NCI-H82 (cell line): Measurements from ENCODE around the gene MFSD6.
"Not testable (repeated sequence)": the region's sequence is repeated elsewhere in the genome, so short reads cannot be mapped to it uniquely, and the experiment has no call there.

ENCODE experiments used
- DNase-seq: peaks from one replicate; lab custom pipeline; 2025; lab: John Stamatoyannopoulos, UW

Gene MFSD6

DNA sequence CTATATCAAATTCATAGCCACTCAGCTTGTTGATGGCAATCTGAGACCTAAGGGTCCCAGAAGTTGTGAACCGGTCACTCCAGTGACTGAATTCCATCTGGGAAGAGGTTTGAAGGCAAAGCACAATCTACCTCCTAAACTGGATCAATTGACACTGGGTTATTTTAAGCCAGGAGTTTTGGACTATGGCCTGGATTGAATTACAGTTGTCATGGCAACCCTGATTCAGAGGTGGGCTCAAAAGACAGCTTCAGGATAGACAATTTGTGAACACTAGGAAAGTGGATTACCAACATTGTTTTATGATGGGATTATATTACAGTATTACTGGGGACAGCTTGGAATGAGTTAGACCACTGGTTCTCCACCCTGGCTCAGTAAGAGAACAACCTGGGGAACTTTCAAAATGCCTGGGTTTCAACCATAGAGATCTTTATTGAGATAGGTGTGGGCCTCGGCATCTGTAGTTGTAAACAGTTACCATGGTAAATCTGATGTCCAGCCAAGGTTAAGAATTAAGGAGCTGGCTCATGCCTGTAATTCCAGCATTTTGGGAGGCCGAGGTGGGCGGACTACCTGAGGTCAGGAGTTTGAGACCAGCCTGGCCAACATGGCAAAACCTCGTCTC, 58.8 kb downstream of the MFSD6 start:
- DNase-seq = peak; percentile 90

DNA sequence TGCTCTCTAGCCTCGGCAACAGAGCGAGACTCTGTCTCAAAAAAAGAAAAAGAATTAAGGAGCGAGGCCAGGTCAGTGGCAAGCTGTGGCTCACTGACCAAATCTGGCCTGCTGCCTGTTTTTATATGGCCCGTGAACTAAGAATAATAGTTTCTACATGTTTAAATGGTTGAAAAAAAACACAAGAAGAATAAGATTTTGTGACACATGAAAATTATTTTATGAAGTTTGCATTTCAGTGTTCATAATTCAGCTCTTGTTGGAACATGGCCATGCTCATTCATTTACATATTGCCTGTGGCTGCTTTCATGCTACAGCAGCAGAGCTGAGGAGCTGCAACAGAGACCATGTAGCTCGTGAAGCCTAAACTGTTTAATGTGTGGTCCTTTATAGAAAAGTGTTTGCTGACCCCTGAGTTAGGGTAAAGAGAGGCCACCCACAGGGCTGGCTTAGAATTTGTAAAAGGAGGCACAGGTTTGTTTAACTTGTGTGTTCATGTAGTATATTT, 59.5 kb downstream of the MFSD6 start:
- DNase-seq = peak; percentile 26

DNA sequence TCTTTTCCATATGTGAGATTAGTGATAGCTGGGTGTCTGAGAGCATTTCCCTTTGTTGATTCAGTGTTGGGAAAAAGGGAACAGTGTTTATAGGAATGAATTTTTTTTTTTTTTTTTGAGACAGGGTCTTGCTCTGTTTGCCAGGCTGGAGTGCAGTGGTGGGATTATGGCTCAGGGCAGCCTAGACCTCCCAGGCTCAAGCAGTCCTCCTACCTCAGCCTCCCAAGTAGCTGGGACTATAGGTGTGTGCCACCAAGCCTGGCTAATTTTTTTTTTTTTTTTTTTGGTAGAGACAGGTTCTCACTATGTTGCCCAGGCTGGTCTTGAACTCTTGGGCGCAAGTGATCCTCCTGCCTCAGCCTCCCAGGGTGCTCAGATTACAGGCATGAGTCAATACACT, 60.2 kb downstream of the MFSD6 start:
- DNase-seq = not testable (repeated sequence)

- DNase-seq = peak; percentile 76
These were observed 60.8 kb downstream of the MFSD6 start for GRCh38 chr2:190468814-190469569.

GRCh38 chr2:190469771-190470170, 61.6 kb downstream of the MFSD6 start:
- peak; percentile 56 for DNase-seq

DNA sequence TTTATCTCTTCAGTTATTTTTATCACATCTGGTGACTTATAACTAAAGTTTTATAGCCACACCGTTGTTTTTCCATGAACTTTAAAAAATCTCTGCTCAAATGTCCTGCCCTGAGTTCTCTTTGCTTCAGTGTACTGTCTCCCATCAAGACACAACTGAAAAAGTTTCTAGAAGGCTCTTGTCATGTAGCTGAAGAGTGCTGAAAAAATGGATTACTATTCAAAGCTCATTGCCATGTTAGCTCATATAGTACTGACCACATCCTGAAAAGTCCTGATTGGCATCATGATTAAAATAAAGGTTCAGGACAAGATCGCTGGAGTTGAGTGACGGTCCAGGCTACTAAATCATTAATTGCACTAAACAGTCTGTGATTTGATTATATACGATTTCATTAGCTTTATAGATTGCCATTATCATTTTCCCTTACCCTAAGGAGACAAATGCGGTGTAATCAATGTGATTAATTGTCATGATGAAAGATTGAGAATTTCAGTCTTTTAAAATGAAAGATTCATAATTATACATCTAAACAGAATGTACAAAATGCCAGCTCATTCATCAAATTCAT, 62.2 kb downstream of the MFSD6 start:
- DNase-seq = no peak

DNA sequence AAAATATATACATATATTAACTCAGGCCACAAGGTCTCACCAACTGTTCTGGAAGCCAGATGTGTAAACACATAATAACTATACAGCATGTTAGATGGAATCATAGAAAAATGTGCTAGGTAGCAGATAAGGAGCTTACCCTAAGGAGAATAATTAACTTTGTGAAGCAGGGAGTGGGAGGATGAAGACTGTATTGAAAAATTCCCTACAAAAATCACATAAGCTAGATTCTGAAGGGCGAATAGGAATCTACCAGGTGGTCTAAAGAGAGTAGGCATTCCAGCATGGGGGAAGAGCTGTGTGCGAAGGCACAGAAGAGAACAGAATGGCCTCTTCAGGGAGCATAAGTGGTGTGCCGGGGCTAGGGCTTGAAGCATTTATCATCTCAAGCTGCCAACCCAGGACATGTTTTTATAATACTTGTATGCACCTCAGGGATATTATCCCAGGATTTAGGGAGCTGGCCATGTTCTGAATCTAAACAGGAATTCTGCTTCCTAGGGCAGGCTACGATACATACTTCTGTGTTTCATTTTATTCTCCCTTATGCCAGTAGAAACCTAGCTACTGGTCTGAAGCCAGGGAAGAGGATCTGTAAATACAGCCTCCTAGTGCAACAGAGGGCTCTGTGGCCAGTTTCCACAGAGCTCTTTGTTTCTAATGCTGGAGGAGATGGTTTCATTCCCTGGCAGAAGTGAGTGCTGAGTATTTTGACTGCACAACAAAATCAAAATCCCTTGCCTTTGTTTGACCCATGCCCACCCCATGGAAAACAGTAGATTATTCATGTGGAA, 69.7 kb downstream of the MFSD6 start:
- DNase-seq = peak; percentile 46

- DNase-seq = no peak
These were observed 70.5 kb downstream of the MFSD6 start for GRCh38 chr2:190478572-190479195.

DNA sequence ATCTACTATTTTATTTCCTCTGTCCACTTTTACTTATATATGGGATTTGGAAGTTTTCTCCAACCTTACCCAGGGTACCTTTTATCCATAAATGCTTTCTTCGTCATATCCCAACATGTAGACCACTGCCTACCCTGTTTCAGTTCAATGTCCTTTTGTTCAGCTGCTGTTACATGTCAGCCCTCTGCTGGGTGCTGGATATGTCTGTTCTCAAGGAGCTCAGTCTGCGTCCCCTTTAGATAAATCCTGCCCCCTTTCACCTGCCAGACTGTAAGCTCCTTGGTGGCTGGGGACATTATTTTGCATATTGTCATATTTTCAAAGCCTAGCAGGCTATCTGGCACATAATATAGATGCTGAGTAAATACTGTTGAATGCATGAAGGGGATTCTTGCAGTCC, 73.2 kb downstream of the MFSD6 start:
- DNase-seq = peak; percentile 35

- peak; percentile 21 for DNase-seq
These were observed 74.3 kb downstream of the MFSD6 start for GRCh38 chr2:190482451-190482850.

- peak; percentile 7 for DNase-seq
These were observed 78.0 kb downstream of the MFSD6 start for GRCh38 chr2:190486037-190486623.

- DNase-seq = peak; percentile 88
These were observed 80.5 kb downstream of the MFSD6 start for GRCh38 chr2:190488516-190489233.

DNA sequence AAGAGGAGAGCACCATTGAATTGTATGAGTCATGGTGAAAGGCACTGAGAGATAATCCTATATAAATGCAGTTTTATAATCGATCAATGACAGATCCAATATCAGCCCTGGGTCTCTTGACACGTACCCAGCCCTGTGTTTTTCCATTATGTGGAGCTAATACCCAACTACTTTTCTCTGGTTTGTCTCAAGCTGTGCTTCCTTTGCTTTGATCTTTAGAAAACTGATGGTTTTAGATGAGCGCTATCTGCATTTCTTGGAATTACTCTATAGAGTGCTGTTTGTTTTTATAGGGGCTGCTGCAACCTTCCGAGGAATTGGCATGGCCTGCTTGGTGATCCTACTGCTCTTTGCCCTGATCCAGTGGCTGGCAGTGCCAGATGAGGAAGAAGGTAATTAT, 81.3 kb downstream of the MFSD6 start:
- DNase-seq = peak; percentile 62

- no peak for DNase-seq
These were observed 82.3 kb downstream of the MFSD6 start for GRCh38 chr2:190490502-190490901.

- DNase-seq = no peak
These were observed 84.9 kb downstream of the MFSD6 start for GRCh38 chr2:190493095-190493494.

GRCh38 chr2:190494600-190495227, 86.6 kb downstream of the MFSD6 start:
- DNase-seq = not testable (repeated sequence)

GRCh38 chr2:190497428-190497827, 89.3 kb downstream of the MFSD6 start:
- no peak for DNase-seq

DNA sequence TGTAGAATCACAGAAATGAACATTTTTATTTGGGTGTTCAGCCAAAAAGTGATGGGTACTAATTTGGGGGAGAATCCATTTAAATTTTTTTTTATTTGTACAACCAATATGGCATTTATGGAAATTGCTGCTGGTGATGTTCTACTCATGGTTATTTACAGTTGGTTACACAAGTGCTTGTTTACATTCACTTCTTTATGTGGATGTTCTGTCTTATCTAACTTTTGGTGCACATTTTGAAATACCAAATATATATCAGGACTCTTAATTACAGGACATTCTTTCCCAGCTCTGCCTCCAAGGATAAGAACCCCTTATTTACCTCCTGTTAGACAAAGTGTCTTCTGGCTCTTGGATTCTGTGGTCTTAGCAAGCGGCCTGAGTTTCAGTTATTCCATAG, 91.1 kb downstream of the MFSD6 start:
- DNase-seq = no peak

- DNase-seq = no peak
These were observed 91.9 kb downstream of the MFSD6 start for GRCh38 chr2:190500054-190500502.

- DNase-seq = no peak
These were observed 93.1 kb downstream of the MFSD6 start for GRCh38 chr2:190501231-190501630.
